IMR-90 (cell line): ENCODE results near the gene PSME2. TPM values are rescaled to one million over a fixed set of nuclear protein-coding genes. Genes with fewer than 3 reads are reported as not detected.

Source experiments
- ATAC-seq: fragments of 200-7000 bp; cut with Tn5 transposase; 2 replicates; pipeline ENCODE4 v1.9.1; 2020; ENCODE audit warnings: low read depth, mild to moderate bottlenecking, moderate library complexity
- BruUV-seq: library from RNA; stranded (reverse); fragments of 400-500 nt; replicated peaks from 2 replicates; lab custom pipeline; 2021; lab: Mats Ljungman, UMichigan
- CTCF ChIA-PET: fragments of 300-600 bp; formaldehyde crosslinking; extraction: SDS; loops from one replicate; lab custom pipeline; 2021; ENCODE audit warnings: antibody characterized with exemption; lab: Yijun Ruan, JAX
- POLR2A ChIA-PET: fragments of 300-600 bp; sonication (Branson Sonifier 250); formaldehyde crosslinking; loops from one replicate; lab custom pipeline; 2022; ENCODE audit warnings: antibody characterized with exemption; ENCODE audit not compliant: unreplicated experiment; lab: Charles Lee
- DNase-seq: peaks from one replicate; pipeline ENCODE4 v3.0.0; 2013
- H2AFZ ChIP-seq: replicated peaks from 2 replicates; pipeline ENCODE3; 2013; ENCODE audit warnings: low read length, mild to moderate bottlenecking; ENCODE audit not compliant: poor library complexity
- H2AK5ac ChIP-seq: 2 replicates; pipeline ENCODE4 v1.6.1; 2013; ENCODE audit warnings: low read depth, low read length, inconsistent platforms
- H2AK9ac ChIP-seq: replicated peaks from 2 replicates; pipeline ENCODE3; 2013; ENCODE audit warnings: mild to moderate bottlenecking, low read depth, low read length, moderate library complexity; ENCODE audit not compliant: poor library complexity
- H2BK120ac ChIP-seq: 2 replicates; pipeline ENCODE4 v1.6.1; 2013; ENCODE audit warnings: low read depth, low read length, inconsistent platforms
- H2BK15ac ChIP-seq: 3 replicates; pipeline ENCODE4 v1.6.1; 2013; ENCODE audit warnings: low read depth, low read length, inconsistent platforms
- H2BK20ac ChIP-seq: 2 replicates; pipeline ENCODE4 v1.6.1; 2013; ENCODE audit warnings: low read depth, mild to moderate bottlenecking, inconsistent platforms, low read length, moderate library complexity
- H2BK5ac ChIP-seq: 2 replicates; pipeline ENCODE4 v1.6.1; 2013; ENCODE audit warnings: mild to moderate bottlenecking, low read depth, low read length, inconsistent platforms; ENCODE audit not compliant: poor library complexity, severe bottlenecking
- H3K14ac ChIP-seq: replicated peaks from 2 replicates; pipeline ENCODE4 v1.6.1; 2013; ENCODE audit warnings: low read depth, low read length, inconsistent platforms
- H3K18ac ChIP-seq: 2 replicates; pipeline ENCODE4 v1.6.1; 2013; ENCODE audit warnings: low read depth, low read length, control low read depth
- H3K23ac ChIP-seq: 2 replicates; pipeline ENCODE4 v1.6.1; 2013; ENCODE audit warnings: low read depth, low read length, inconsistent platforms
- H3K27ac ChIP-seq: 2 replicates; pipeline ENCODE4 v1.5.1; 2013; ENCODE audit warnings: mild to moderate bottlenecking, control low read depth, low read length; ENCODE audit not compliant: insufficient read depth
- H3K27me3 ChIP-seq: 2 replicates; pipeline ENCODE4 v1.6.1; 2013; ENCODE audit warnings: low read length; ENCODE audit not compliant: control insufficient read depth, insufficient read depth
- H3K36me3 ChIP-seq: 2 replicates; pipeline ENCODE4 v1.6.1; 2013; ENCODE audit warnings: low read length, mixed read lengths; ENCODE audit not compliant: control insufficient read depth, insufficient read depth
- H3K4ac ChIP-seq: 2 replicates; pipeline ENCODE4 v1.6.1; 2013; ENCODE audit warnings: low read depth, low read length, inconsistent platforms
- H3K4me1 ChIP-seq: 2 replicates; pipeline ENCODE4 v1.6.1; 2013; ENCODE audit warnings: low read length, mixed read lengths; ENCODE audit not compliant: control insufficient read depth, insufficient read depth
- H3K4me2 ChIP-seq: 2 replicates; pipeline ENCODE4 v1.6.1; 2013; ENCODE audit warnings: low read depth, mild to moderate bottlenecking, control low read depth, low read length, moderate library complexity
- H3K4me3 ChIP-seq: 2 replicates; pipeline ENCODE4 v1.5.1; 2013; ENCODE audit warnings: low read depth, mild to moderate bottlenecking, control low read depth, low read length, moderate library complexity; ENCODE audit not compliant: insufficient read depth
- H3K56ac ChIP-seq: 2 replicates; pipeline ENCODE4 v1.6.1; 2013; ENCODE audit warnings: low read length, inconsistent platforms; ENCODE audit not compliant: insufficient read depth; ENCODE audit errors: extremely low read depth
- H3K79me1 ChIP-seq, 2 experiments: 2 replicates each; pipeline ENCODE4 v1.6.1; 2013; ENCODE audit warnings: low read length in 2 of 2, inconsistent platforms in 1 of 2, low read depth in 1 of 2
- H3K9ac ChIP-seq: 2 replicates; pipeline ENCODE4 v1.6.1; 2013; ENCODE audit warnings: low read depth, low read length, control low read depth
- H3K9me1 ChIP-seq: 2 replicates; pipeline ENCODE4 v1.6.1; 2013; ENCODE audit warnings: low read length, inconsistent platforms; ENCODE audit not compliant: insufficient read depth
- H3K9me3 ChIP-seq: 2 replicates; pipeline ENCODE4 v1.6.1; 2013; ENCODE audit warnings: low read length; ENCODE audit not compliant: control insufficient read depth, insufficient read depth
- H4K20me1 ChIP-seq: 2 replicates; pipeline ENCODE4 v1.6.1; 2013; ENCODE audit warnings: low read length, inconsistent platforms; ENCODE audit not compliant: insufficient read depth
- H4K5ac ChIP-seq: 2 replicates; pipeline ENCODE4 v1.6.1; 2013; ENCODE audit warnings: mild to moderate bottlenecking, low read depth, low read length, control low read depth
- H4K8ac ChIP-seq, 2 experiments: 2 replicates each; pipeline ENCODE4 v1.6.1; 2013; ENCODE audit warnings: low read depth in 2 of 2, low read length in 2 of 2, control low read depth in 1 of 2, inconsistent platforms in 1 of 2
- H4K91ac ChIP-seq: 2 replicates; pipeline ENCODE4 v1.6.1; 2013; ENCODE audit warnings: low read depth, low read length, inconsistent platforms; ENCODE audit not compliant: insufficient read depth
- BHLHE40 ChIP-seq: fragments of 150-350 bp; IDR thresholded peaks from 2 replicates; pipeline ENCODE4 v1.6.1; 2016; ENCODE audit warnings: mild to moderate bottlenecking, low read depth, low read length
- FOS ChIP-seq: fragments of 150-350 bp; IDR thresholded peaks from 2 replicates; pipeline ENCODE4 v1.6.1; 2016; ENCODE audit warnings: low read depth, low read length
- MAZ ChIP-seq: IDR thresholded peaks from 2 replicates; pipeline ENCODE4 v1.6.1; 2012; ENCODE audit warnings: low read depth, mild to moderate bottlenecking, low read length, improper control_type of control experiment, moderate library complexity, borderline replicate concordance
- MXI1 ChIP-seq: IDR thresholded peaks from 2 replicates; pipeline ENCODE4 v1.6.1; 2012; ENCODE audit warnings: low read depth, mild to moderate bottlenecking, low read length, moderate library complexity, borderline replicate concordance
- NFE2L2 ChIP-seq: fragments of 150-350 bp; IDR thresholded peaks from 2 replicates; pipeline ENCODE4 v1.6.1; 2016; ENCODE audit warnings: low read depth, mild to moderate bottlenecking, low read length
- POLR2A ChIP-seq: IDR thresholded peaks from 2 replicates; pipeline ENCODE4 v1.6.1; 2012; ENCODE audit warnings: mild to moderate bottlenecking, low read depth, low read length
- RAD21 ChIP-seq: IDR thresholded peaks from 2 replicates; pipeline ENCODE4 v1.6.1; 2012; ENCODE audit warnings: low read length, improper control_type of control experiment
- RCOR1 ChIP-seq: IDR thresholded peaks from 2 replicates; pipeline ENCODE4 v1.6.1; 2012; ENCODE audit warnings: mild to moderate bottlenecking, low read length, improper control_type of control experiment; ENCODE audit not compliant: insufficient replicate concordance
- RFX5 ChIP-seq: IDR thresholded peaks from 2 replicates; pipeline ENCODE4 v1.8.0; 2012; ENCODE audit warnings: low read depth, mild to moderate bottlenecking, low read length, moderate library complexity
- SMC3 ChIP-seq: fragments of 150-350 bp; IDR thresholded peaks from 2 replicates; pipeline ENCODE4 v1.6.1; 2016; ENCODE audit warnings: low read depth, mild to moderate bottlenecking, antibody characterized with exemption, low read length, moderate library complexity
- WGBS, 2 experiments: methylation state at CpG; one replicate each; pipeline versions ENCODE4 v1.1.5 to v1.1.7; 2013; ENCODE audit warnings: missing lambda C conversion rate in 2 of 2; ENCODE audit not compliant: insufficient read length in 1 of 2; ENCODE audit errors: extremely low coverage in 2 of 2; 5-methylcytosine and 5-hydroxymethylcytosine counted together
- dilution Hi-C: fragments of 300-500 bp; cut with HindIII; formaldehyde crosslinking; loops from one replicate; pipeline ENCODE4 v1.14.3; 2018; ENCODE audit warnings: low sequenced_read_pairs; ENCODE audit not compliant: unreplicated experiment
- in situ Hi-C: fragments of 300-500 bp; cut with MboI; formaldehyde crosslinking; loops from 3 replicates; pipeline ENCODE4 v1.14.3; 2019; ENCODE audit warnings: low sequenced_read_pairs, inconsistent platforms, mixed read lengths
- intact Hi-C: fragments of 100-400 bp; cut with micrococcal nuclease; formaldehyde crosslinking; loops from 2 replicates; pipeline ENCODE4 v1.10.0; 2022
- polyA plus RNA-seq, 3 experiments: library from polyadenylated mRNA; depleted of rRNA; stranded (reverse); fragments of >200 nt; gene quantifications; 2 replicates each; pipeline ENCODE4 v1.2.3, GENCODE V29; 2012; ENCODE audit warnings: low replicate concordance in 1 of 3
- total RNA-seq: library from RNA; depleted of rRNA; stranded (reverse); fragments of >200 nt; gene quantifications from 2 replicates; pipeline ENCODE4 v1.2.3, GENCODE V29; 2012
- TF ChIP-seq, protein P1 (sequence below): fragments of 150-350 bp; IDR thresholded peaks from 2 replicates; pipeline ENCODE4 v1.6.1; 2016; ENCODE audit warnings: low read depth, mild to moderate bottlenecking, low read length, moderate library complexity, borderline replicate concordance

Gene PSME2
- total and polyA plus RNA-seq, 2 of the 4 experiments (the other 2 are of a cell fraction): 104 to 141 TPM

DNA sequence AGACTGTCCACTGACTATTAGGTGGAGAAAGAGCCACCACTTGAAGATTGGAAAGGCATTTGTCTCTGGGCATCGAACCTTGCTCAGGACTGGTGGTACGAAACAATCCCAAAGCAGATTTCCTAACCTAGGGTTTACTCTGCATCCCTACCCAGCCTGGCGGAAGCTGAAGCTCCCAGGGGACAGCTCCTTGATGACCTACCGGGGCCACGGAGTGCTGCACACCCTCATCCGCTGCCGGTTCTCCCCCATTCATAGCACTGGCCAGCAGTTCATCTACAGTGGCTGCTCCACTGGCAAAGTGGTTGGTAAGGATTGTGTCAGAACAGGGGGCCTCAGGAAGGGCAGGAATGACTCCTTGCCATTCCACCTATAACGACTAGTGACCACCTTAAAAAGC lies 25.2 kb downstream of the PSME2 start:
- H3K56ac ChIP-seq: no peak overlapping the region
- H4K91ac ChIP-seq: no peak overlapping the region
- 0 out of 2 replicates have a peak, but pooled peaks cover 4% of the 10 kb centered on the region for H3K9me1 ChIP-seq
- peaks cover 3 to 5% of the 10 kb centered on the region in 2 experiments; a peak in 1 of 4 replicates for H3K79me1 ChIP-seq
- no peak overlapping the region for H2BK5ac ChIP-seq
- no peak overlapping the region for H2AK5ac ChIP-seq
- no TSS peak for BruUV-seq
- no peaks in the 10 kb centered on the region for H3K9me3 ChIP-seq
- H4K5ac ChIP-seq: no peak overlapping the region
- H3K23ac ChIP-seq: no peak overlapping the region
- H4K20me1 ChIP-seq: no peaks in the 10 kb centered on the region
- no peak overlapping the region for H3K27ac ChIP-seq
- no peak overlapping the region for H3K18ac ChIP-seq
- no peak overlapping the region for H2BK15ac ChIP-seq
- no peak for DNase-seq
- H3K4me2 ChIP-seq: no peak overlapping the region
- no peak overlapping the region for H4K8ac ChIP-seq
- no peaks in the 10 kb centered on the region for H3K4me1 ChIP-seq
- H3K4ac ChIP-seq: no peak overlapping the region
- H3K36me3 ChIP-seq: peaks cover 35% of the 10 kb centered on the region
- H2BK120ac ChIP-seq: no peak overlapping the region
- in situ Hi-C loops (no loop called here), dilution Hi-C loops (no loop called here), intact Hi-C loops (no loop called here)
- H3K9ac ChIP-seq: no peak overlapping the region
- no peak overlapping the region for H3K14ac ChIP-seq
- POLR2A ChIA-PET: no interaction called here
- ATAC-seq: no peak
- no peaks in the 10 kb centered on the region for H3K27me3 ChIP-seq
- H3K4me3 ChIP-seq: no peak overlapping the region
- no peak for TF ChIP-seq MAZ
- TF ChIP-seq RAD21: no peak
- TF ChIP-seq NFE2L2: no peak
- TF ChIP-seq FOS: no peak
- no peak for TF ChIP-seq RFX5
- TF ChIP-seq, protein P1, sequence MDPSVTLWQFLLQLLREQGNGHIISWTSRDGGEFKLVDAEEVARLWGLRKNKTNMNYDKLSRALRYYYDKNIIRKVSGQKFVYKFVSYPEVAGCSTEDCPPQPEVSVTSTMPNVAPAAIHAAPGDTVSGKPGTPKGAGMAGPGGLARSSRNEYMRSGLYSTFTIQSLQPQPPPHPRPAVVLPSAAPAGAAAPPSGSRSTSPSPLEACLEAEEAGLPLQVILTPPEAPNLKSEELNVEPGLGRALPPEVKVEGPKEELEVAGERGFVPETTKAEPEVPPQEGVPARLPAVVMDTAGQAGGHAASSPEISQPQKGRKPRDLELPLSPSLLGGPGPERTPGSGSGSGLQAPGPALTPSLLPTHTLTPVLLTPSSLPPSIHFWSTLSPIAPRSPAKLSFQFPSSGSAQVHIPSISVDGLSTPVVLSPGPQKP: no peak
- TF ChIP-seq MXI1: no peak
- TF ChIP-seq POLR2A: no peak
- TF ChIP-seq BHLHE40: no peak
- TF ChIP-seq RCOR1: no peak
- no peak for TF ChIP-seq SMC3
- CTCF ChIA-PET: no interaction called here
- no peak overlapping the region for H2BK20ac ChIP-seq
- no peak overlapping the region for H2AFZ ChIP-seq
- no CpG with 5 or more reads among the region's 8 CpGs for WGBS, 2 experiments
- H2AK9ac ChIP-seq: no peak overlapping the region
